ENCODE data around the gene HOXC10. TPM values are rescaled to one million over a fixed set of nuclear protein-coding genes. Genes with fewer than 3 reads are reported as not detected.

Gene HOXC10
- total and polyA plus RNA-seq, 2 experiments from 2014 or later: not detected

- Mint-ChIP-seq H3K9me3 (peaks cover 3% of the 10 kb centered on the region; the same call in 1 of the 3 replicates), H3K36me3 (ENCODE audit: low read depth) (peaks cover 3% of the 10 kb centered on the region; the same call in 1 of the 3 replicates), H3K4me1 (peaks cover 26% of the 10 kb centered on the region), H3K27me3 (ENCODE audit: insufficient read depth, low read depth, poor library complexity) (peaks cover 100% of the 10 kb centered on the region), H3K27ac (no peak overlapping the region), H3K4me3 (no peak overlapping the region; the same call in 2 of the 3 replicates)
- peaks cover 80% of the 10 kb centered on the region for H4K20me1 ChIP-seq (replicated peaks; ENCODE audit: insufficient read depth)
- DNase-seq (ENCODE audit: low spot score) (peak; percentile 81), ATAC-seq (peak; percentile 10)
- peak overlapping the region; percentile 39; the same call in 1 of the 2 replicates for H3K4me3 ChIP-seq
- peaks cover 53% of the 10 kb centered on the region for H3F3A ChIP-seq (replicated peaks; ENCODE audit: low read depth)
- no peaks in the 10 kb centered on the region for H3K36me3 ChIP-seq (ENCODE audit: insufficient read depth)
- no peak overlapping the region for H3K27ac ChIP-seq (ENCODE audit: low read depth)
- H2AFZ ChIP-seq: no peak overlapping the region
- no peaks in the 10 kb centered on the region for H3K9me2 ChIP-seq (ENCODE audit: insufficient read depth)
- peak overlapping the region; percentile 69 for H3K4me2 ChIP-seq
- H3K79me2 ChIP-seq (replicated peaks; ENCODE audit: insufficient read depth): no peaks in the 10 kb centered on the region
- TF ChIP-seq EZH2 (IDR thresholded peaks at IDR 0.05; ENCODE audit: low read depth, unreplicated experiment): peak; percentile 84
- TF ChIP-seq, protein P1, sequence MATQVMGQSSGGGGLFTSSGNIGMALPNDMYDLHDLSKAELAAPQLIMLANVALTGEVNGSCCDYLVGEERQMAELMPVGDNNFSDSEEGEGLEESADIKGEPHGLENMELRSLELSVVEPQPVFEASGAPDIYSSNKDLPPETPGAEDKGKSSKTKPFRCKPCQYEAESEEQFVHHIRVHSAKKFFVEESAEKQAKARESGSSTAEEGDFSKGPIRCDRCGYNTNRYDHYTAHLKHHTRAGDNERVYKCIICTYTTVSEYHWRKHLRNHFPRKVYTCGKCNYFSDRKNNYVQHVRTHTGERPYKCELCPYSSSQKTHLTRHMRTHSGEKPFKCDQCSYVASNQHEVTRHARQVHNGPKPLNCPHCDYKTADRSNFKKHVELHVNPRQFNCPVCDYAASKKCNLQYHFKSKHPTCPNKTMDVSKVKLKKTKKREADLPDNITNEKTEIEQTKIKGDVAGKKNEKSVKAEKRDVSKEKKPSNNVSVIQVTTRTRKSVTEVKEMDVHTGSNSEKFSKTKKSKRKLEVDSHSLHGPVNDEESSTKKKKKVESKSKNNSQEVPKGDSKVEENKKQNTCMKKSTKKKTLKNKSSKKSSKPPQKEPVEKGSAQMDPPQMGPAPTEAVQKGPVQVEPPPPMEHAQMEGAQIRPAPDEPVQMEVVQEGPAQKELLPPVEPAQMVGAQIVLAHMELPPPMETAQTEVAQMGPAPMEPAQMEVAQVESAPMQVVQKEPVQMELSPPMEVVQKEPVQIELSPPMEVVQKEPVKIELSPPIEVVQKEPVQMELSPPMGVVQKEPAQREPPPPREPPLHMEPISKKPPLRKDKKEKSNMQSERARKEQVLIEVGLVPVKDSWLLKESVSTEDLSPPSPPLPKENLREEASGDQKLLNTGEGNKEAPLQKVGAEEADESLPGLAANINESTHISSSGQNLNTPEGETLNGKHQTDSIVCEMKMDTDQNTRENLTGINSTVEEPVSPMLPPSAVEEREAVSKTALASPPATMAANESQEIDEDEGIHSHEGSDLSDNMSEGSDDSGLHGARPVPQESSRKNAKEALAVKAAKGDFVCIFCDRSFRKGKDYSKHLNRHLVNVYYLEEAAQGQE (IDR thresholded peaks at IDR 0.05; ENCODE audit: unreplicated experiment): no peak
- TF ChIP-seq EZH2phosphoT487 (IDR thresholded peaks at IDR 0.05; ENCODE audit: unreplicated experiment): peak; percentile 30
- TF ChIP-seq CREB1 (CRISPR knock-in tag; IDR thresholded peaks at IDR 0.05; ENCODE audit: low read depth): no peak
- no peak for TF ChIP-seq POLR2AphosphoS5 (IDR thresholded peaks at IDR 0.05; ENCODE audit: low read depth)
- TF ChIP-seq, protein P2, sequence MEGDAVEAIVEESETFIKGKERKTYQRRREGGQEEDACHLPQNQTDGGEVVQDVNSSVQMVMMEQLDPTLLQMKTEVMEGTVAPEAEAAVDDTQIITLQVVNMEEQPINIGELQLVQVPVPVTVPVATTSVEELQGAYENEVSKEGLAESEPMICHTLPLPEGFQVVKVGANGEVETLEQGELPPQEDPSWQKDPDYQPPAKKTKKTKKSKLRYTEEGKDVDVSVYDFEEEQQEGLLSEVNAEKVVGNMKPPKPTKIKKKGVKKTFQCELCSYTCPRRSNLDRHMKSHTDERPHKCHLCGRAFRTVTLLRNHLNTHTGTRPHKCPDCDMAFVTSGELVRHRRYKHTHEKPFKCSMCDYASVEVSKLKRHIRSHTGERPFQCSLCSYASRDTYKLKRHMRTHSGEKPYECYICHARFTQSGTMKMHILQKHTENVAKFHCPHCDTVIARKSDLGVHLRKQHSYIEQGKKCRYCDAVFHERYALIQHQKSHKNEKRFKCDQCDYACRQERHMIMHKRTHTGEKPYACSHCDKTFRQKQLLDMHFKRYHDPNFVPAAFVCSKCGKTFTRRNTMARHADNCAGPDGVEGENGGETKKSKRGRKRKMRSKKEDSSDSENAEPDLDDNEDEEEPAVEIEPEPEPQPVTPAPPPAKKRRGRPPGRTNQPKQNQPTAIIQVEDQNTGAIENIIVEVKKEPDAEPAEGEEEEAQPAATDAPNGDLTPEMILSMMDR (conservative IDR thresholded peaks at IDR 0.05; ENCODE audit: low read depth in 2 of 2): no peak
- TF ChIP-seq ZNF331 (CRISPR knock-in tag; IDR thresholded peaks at IDR 0.05; ENCODE audit: low read depth): no peak
- TF ChIP-seq, protein P3, sequence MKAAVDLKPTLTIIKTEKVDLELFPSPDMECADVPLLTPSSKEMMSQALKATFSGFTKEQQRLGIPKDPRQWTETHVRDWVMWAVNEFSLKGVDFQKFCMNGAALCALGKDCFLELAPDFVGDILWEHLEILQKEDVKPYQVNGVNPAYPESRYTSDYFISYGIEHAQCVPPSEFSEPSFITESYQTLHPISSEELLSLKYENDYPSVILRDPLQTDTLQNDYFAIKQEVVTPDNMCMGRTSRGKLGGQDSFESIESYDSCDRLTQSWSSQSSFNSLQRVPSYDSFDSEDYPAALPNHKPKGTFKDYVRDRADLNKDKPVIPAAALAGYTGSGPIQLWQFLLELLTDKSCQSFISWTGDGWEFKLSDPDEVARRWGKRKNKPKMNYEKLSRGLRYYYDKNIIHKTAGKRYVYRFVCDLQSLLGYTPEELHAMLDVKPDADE (IDR thresholded peaks at IDR 0.05): 0 out of 2 replicates have a peak, but pooled peaks have one; percentile 23
- no peak for TF ChIP-seq JUNB (IDR thresholded peaks at IDR 0.05; ENCODE audit: unreplicated experiment)
- peaks cover 31% of the 10 kb centered on the region for H3K4me1 ChIP-seq (ENCODE audit: insufficient read depth)
- H3K27me3 ChIP-seq (ENCODE audit: insufficient read depth): peaks cover 100% of the 10 kb centered on the region
These were observed 35.1 kb upstream of the HOXC10 start for GRCh38 chr12:53949631-53950436.

Measured in GM23338 (cell line).